OCI-LY7 (cell line): Measurements from ENCODE around the gene HOXA4.

Source experiments
- EZH2phosphoT487 ChIP-seq: fragments of 200-600 bp; sonication (generic); IDR thresholded peaks from 2 replicates; pipeline ENCODE4 v1.6.1; 2018; ENCODE audit warnings: low read depth, borderline replicate concordance, mild to moderate bottlenecking, mixed run types, antibody characterized with exemption, low read length, moderate library complexity, mixed read lengths
- TF ChIP-seq, protein P1 (sequence below): fragments of 200-600 bp; sonication (generic); conservative IDR thresholded peaks from 2 replicates; pipeline ENCODE4 v1.5.1; 2014; ENCODE audit warnings: mild to moderate bottlenecking, antibody characterized with exemption, low read length, moderate library complexity, mixed read lengths

DNA sequence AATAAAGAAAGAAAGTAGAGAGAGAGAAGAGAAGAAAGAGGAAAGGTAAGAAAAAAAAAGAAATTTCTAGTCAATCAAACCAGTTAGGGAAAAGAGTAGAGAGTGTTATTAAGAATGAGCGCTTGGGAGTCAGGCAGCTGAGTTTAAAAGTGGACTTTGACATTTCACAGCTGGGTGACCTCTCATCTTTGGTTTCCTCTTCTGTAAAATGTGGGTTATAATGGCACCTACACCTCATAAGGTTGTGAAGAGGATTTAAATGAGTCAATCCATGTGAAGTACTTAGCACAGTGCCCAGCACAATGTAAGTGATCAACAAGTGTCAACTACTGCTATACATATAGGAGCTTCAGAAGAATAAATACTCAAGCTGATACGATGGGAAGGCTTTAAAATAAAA is 46.9 kb downstream of the HOXA4 start:
- TF ChIP-seq, protein P1, sequence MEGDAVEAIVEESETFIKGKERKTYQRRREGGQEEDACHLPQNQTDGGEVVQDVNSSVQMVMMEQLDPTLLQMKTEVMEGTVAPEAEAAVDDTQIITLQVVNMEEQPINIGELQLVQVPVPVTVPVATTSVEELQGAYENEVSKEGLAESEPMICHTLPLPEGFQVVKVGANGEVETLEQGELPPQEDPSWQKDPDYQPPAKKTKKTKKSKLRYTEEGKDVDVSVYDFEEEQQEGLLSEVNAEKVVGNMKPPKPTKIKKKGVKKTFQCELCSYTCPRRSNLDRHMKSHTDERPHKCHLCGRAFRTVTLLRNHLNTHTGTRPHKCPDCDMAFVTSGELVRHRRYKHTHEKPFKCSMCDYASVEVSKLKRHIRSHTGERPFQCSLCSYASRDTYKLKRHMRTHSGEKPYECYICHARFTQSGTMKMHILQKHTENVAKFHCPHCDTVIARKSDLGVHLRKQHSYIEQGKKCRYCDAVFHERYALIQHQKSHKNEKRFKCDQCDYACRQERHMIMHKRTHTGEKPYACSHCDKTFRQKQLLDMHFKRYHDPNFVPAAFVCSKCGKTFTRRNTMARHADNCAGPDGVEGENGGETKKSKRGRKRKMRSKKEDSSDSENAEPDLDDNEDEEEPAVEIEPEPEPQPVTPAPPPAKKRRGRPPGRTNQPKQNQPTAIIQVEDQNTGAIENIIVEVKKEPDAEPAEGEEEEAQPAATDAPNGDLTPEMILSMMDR: no peak
- TF ChIP-seq EZH2phosphoT487: no peak
